Measurements from ENCODE around the gene TMEM9. TPM values are rescaled to one million over a fixed set of nuclear protein-coding genes. Genes with fewer than 3 reads are reported as not detected.
A peak's percentile ranks its signal among the peaks of the same experiment; 100 is the strongest.

Gene TMEM9
- total RNA-seq, 1 experiment from 2014 or later: 228 TPM

- Histone ChIP-seq H3K36me3 (replicated peaks; ENCODE audit: control insufficient read depth, insufficient read depth, low read length) (no peaks in the 10 kb centered on the region), H3K4me3 (ENCODE audit: insufficient read depth, low read depth, low read length) (no peak overlapping the region), H3K27me3 (ENCODE audit: control insufficient read depth, insufficient read depth, low read length) (peaks cover 3% of the 10 kb centered on the region)
- no peak for DNase-seq
These were observed 27.5 kb upstream of the TMEM9 start for GRCh38 chr1:201181726-201182125.

GRCh38 chr1:201181323-201181722, 27.0 kb upstream of the TMEM9 start:
- H3K36me3 ChIP-seq (replicated peaks; ENCODE audit: control insufficient read depth, insufficient read depth, low read length): no peaks in the 10 kb centered on the region
- no peak overlapping the region for H3K4me3 ChIP-seq (ENCODE audit: insufficient read depth, low read depth, low read length)
- peaks cover 3% of the 10 kb centered on the region for H3K27me3 ChIP-seq (ENCODE audit: control insufficient read depth, insufficient read depth, low read length)
- DNase-seq: no peak

DNA sequence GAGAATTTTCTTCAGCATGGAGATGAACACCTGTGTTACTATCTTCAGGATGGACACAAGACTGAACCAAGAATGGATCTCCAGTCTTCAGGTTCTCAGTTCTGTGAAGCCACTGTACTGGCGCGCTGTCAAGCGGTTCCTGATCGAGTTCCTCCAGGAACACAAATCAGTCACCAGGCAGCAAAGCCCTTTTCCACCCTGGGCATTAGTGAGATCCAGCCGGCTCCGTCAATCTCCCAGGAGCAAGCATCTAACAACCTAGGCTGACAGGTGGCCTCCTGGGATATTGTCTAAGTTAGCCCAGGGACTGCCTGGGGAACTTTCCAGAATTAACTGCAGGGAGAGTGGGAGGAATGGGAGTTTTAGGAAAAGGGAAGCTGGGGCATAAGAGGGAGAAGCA, 26.6 kb upstream of the TMEM9 start:
- H3K36me3 ChIP-seq (replicated peaks; ENCODE audit: control insufficient read depth, insufficient read depth, low read length): no peaks in the 10 kb centered on the region
- DNase-seq: no peak
- H3K27me3 ChIP-seq (ENCODE audit: control insufficient read depth, insufficient read depth, low read length): peaks cover 3% of the 10 kb centered on the region
- H3K4me3 ChIP-seq (ENCODE audit: insufficient read depth, low read depth, low read length): no peak overlapping the region

DNA sequence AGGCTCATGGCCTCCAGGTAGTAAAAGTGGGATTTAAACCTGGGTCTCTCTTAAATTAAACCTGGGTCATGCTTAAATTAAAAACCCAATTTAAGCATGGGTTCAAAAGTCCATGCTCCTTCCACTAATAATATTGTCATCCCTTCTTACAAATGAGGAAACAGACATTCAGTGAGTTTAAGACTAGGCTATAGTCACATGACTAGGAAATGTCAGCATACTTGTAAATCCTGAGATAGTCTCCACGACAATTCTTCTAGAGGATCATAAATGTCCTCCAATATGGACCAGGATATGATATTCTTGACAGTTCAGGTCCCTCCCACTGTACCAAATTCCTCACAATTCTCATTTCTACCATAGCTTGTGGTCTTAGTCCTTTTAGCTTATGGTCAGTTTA, 25.9 kb upstream of the TMEM9 start:
- Histone ChIP-seq H3K27me3 (ENCODE audit: control insufficient read depth, insufficient read depth, low read length) (peaks cover 3% of the 10 kb centered on the region), H3K36me3 (replicated peaks; ENCODE audit: control insufficient read depth, insufficient read depth, low read length) (no peaks in the 10 kb centered on the region), H3K4me3 (ENCODE audit: insufficient read depth, low read depth, low read length) (no peak overlapping the region)
- no peak for DNase-seq

DNA sequence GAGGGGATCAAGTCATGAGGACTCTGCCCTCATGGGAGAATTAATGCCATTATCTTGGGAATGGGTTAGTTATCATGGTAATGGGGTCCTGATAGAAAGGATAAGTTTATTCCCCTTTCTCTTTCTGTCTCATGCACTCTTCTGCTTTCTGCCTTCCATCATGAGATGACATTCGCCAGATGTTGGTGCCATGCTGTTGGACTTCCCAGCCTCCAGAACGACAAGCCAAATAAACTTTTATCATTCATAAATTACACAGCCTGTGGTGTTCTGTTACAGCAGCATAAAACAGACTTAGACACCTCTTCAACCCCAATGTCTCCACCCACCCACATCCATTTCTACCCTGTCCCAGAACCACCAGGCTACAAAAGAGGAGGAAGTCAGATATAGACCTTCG, 24.4 kb upstream of the TMEM9 start:
- Histone ChIP-seq H3K36me3 (replicated peaks; ENCODE audit: control insufficient read depth, insufficient read depth, low read length) (no peaks in the 10 kb centered on the region), H3K27me3 (ENCODE audit: control insufficient read depth, insufficient read depth, low read length) (peaks cover 3% of the 10 kb centered on the region), H3K4me3 (ENCODE audit: insufficient read depth, low read depth, low read length) (no peak overlapping the region)
- DNase-seq: no peak

- no peak for DNase-seq
- no peak overlapping the region for H3K4me3 ChIP-seq (ENCODE audit: insufficient read depth, low read depth, low read length)
- no peaks in the 10 kb centered on the region for H3K36me3 ChIP-seq (replicated peaks; ENCODE audit: control insufficient read depth, insufficient read depth, low read length)
- peaks cover 5% of the 10 kb centered on the region for H3K27me3 ChIP-seq (ENCODE audit: control insufficient read depth, insufficient read depth, low read length)
These were observed 22.7 kb upstream of the TMEM9 start for GRCh38 chr1:201176940-201177339.

DNA sequence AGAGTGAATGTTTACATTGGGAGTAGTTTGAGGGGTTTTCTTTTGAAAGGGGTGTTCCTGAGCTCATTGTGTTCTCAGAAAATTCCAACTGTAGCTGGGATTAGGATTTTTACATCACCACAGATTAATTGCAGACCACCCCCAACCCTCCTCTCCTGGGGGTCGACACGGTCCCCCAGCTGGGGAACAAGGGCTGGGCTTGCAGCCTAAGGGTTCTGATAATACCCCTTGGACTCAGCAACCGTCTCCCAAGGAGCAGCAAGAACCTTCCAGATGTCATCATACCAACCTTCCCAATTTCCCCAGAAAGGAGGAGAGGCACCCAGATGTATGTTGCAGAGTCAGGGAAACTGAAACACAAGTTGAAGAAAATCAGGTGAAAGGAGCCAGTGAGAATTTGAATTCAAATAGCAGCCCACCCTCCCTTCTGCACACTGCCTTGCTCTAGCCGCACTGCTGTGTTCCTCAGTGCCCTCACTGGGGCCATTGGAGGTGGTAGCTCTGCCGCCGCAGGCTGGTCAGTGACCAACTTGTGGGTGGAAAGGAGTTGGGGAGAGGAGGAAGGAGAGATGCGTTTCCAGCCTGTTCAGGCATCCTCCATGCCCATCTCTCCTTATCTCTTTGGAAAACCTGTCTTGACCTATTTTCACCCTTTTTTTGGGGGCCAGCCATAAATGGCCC, 21.7 kb upstream of the TMEM9 start:
- H3K27me3 ChIP-seq (ENCODE audit: control insufficient read depth, insufficient read depth, low read length): peaks cover 5% of the 10 kb centered on the region
- DNase-seq: no peak
- no peaks in the 10 kb centered on the region for H3K36me3 ChIP-seq (replicated peaks; ENCODE audit: control insufficient read depth, insufficient read depth, low read length)

DNA sequence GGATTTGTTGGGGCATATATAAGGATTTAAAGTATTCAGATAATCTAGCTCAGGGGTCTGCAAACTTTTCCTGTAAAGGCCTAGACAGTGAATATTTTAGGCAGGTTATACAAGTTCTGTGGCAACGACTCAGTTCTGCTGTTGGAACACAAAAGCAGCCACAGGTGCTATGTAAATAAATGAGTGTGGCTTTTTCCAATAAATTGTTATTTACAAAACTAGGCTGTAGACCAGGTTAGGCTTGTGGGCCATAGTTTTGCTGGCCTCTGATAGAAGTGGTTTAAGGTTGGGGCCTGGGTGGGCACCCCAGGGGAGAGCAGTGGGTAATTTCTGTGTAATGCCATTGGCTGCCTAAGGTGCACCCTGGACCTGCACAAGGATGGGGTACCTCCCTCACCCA, 19.5 kb upstream of the TMEM9 start:
- H3K36me3 ChIP-seq (replicated peaks; ENCODE audit: control insufficient read depth, insufficient read depth, low read length): no peaks in the 10 kb centered on the region
- H3K4me3 ChIP-seq (ENCODE audit: insufficient read depth, low read depth, low read length): no peak overlapping the region
- DNase-seq: no peak
- H3K27me3 ChIP-seq (ENCODE audit: control insufficient read depth, insufficient read depth, low read length): peaks cover 2% of the 10 kb centered on the region; the same call in 1 of the 2 replicates

More for the DNA sequence above, 21.7 kb upstream of the TMEM9 start:
- H3K4me3 ChIP-seq (ENCODE audit: insufficient read depth, low read depth, low read length): no peak overlapping the region

- DNase-seq: no peak
- H3K4me3 ChIP-seq (ENCODE audit: insufficient read depth, low read depth, low read length): no peak overlapping the region
- H3K36me3 ChIP-seq (replicated peaks; ENCODE audit: control insufficient read depth, insufficient read depth, low read length): no peaks in the 10 kb centered on the region
- peaks cover 2% of the 10 kb centered on the region; the same call in 1 of the 2 replicates for H3K27me3 ChIP-seq (ENCODE audit: control insufficient read depth, insufficient read depth, low read length)
These were observed 18.8 kb upstream of the TMEM9 start for GRCh38 chr1:201172999-201173610.

GRCh38 chr1:201172326-201172725, 18.1 kb upstream of the TMEM9 start:
- no peak for DNase-seq
- peaks cover 2% of the 10 kb centered on the region; the same call in 1 of the 2 replicates for H3K27me3 ChIP-seq (ENCODE audit: control insufficient read depth, insufficient read depth, low read length)
- H3K4me3 ChIP-seq (ENCODE audit: insufficient read depth, low read depth, low read length): no peak overlapping the region
- H3K36me3 ChIP-seq (replicated peaks; ENCODE audit: control insufficient read depth, insufficient read depth, low read length): no peaks in the 10 kb centered on the region

GRCh38 chr1:201171063-201172036, 17.1 kb upstream of the TMEM9 start:
- peaks cover 2% of the 10 kb centered on the region; the same call in 1 of the 2 replicates for H3K27me3 ChIP-seq (ENCODE audit: control insufficient read depth, insufficient read depth, low read length)
- no peaks in the 10 kb centered on the region for H3K36me3 ChIP-seq (replicated peaks; ENCODE audit: control insufficient read depth, insufficient read depth, low read length)
- H3K4me3 ChIP-seq (ENCODE audit: insufficient read depth, low read depth, low read length): peak overlapping the region; percentile 70
- DNase-seq: peak; percentile 87

GRCh38 chr1:201170533-201171062, 16.3 kb upstream of the TMEM9 start:
- no peaks in the 10 kb centered on the region for H3K36me3 ChIP-seq (replicated peaks; ENCODE audit: control insufficient read depth, insufficient read depth, low read length)
- DNase-seq: peak; percentile 96
- peaks cover 2% of the 10 kb centered on the region; the same call in 1 of the 2 replicates for H3K27me3 ChIP-seq (ENCODE audit: control insufficient read depth, insufficient read depth, low read length)
- peak overlapping the region; percentile 70 for H3K4me3 ChIP-seq (ENCODE audit: insufficient read depth, low read depth, low read length)

DNA sequence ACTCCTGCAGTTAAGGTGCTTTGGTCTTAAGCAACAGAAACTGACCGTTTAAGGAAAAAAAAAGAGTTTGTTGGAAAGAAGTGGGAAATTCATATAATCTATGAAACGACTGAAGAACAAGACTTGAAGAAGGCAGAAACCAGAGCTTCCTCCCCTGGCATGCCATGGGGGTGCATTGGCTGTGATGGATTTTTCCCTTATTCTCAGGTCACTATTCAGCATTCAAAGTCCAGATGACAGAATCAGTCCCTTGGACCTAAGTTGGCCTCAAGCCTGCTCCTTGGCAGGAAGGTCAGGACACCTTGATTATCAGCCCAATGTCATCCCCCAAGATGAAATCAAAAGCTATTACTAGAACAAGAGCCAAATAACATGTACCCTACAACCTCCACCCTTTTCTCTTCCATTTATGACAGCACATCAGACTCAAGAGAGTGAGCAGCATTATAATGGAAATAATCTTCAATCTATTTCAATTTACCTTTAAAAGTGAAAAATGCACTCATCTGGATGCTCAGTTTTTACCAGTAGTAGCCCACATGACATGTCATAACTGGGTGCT, 15.8 kb upstream of the TMEM9 start:
- H3K4me3 ChIP-seq (ENCODE audit: insufficient read depth, low read depth, low read length): no peak overlapping the region
- H3K36me3 ChIP-seq (replicated peaks; ENCODE audit: control insufficient read depth, insufficient read depth, low read length): no peaks in the 10 kb centered on the region
- DNase-seq: no peak
- H3K27me3 ChIP-seq (ENCODE audit: control insufficient read depth, insufficient read depth, low read length): peaks cover 2% of the 10 kb centered on the region; the same call in 1 of the 2 replicates

- no peaks in the 10 kb centered on the region for H3K36me3 ChIP-seq (replicated peaks; ENCODE audit: control insufficient read depth, insufficient read depth, low read length)
- peaks cover 2% of the 10 kb centered on the region; the same call in 1 of the 2 replicates for H3K27me3 ChIP-seq (ENCODE audit: control insufficient read depth, insufficient read depth, low read length)
- H3K4me3 ChIP-seq (ENCODE audit: insufficient read depth, low read depth, low read length): no peak overlapping the region
- DNase-seq: no peak
These were observed 14.9 kb upstream of the TMEM9 start for GRCh38 chr1:201169203-201169602.
